Ishikawa (cell line): Measurements from ENCODE around the gene HOXB7.

ENCODE experiments used
- EP300 ChIP-seq: IDR thresholded peaks from 2 replicates; pipeline ENCODE4 v1.6.1; 2012; ENCODE audit warnings: borderline replicate concordance
- NFIC ChIP-seq: IDR thresholded peaks from 2 replicates; pipeline ENCODE4 v1.6.1; 2012
- RAD21 ChIP-seq: IDR thresholded peaks from 2 replicates; pipeline ENCODE4 v1.6.1; 2012; ENCODE audit warnings: low read depth
- TCF12 ChIP-seq: IDR thresholded peaks from 2 replicates; pipeline ENCODE4 v1.6.1; 2012; ENCODE audit warnings: low read depth
- ZBTB7A ChIP-seq: IDR thresholded peaks from 2 replicates; pipeline ENCODE4 v1.6.1; 2012; ENCODE audit warnings: low read depth
- TF ChIP-seq, protein P1 (sequence below): IDR thresholded peaks from 2 replicates; pipeline ENCODE4 v1.6.1; 2012
- TF ChIP-seq, protein P2 (sequence below): IDR thresholded peaks from 2 replicates; pipeline ENCODE4 v1.6.1; 2012; ENCODE audit warnings: low read depth, mild to moderate bottlenecking

DNA sequence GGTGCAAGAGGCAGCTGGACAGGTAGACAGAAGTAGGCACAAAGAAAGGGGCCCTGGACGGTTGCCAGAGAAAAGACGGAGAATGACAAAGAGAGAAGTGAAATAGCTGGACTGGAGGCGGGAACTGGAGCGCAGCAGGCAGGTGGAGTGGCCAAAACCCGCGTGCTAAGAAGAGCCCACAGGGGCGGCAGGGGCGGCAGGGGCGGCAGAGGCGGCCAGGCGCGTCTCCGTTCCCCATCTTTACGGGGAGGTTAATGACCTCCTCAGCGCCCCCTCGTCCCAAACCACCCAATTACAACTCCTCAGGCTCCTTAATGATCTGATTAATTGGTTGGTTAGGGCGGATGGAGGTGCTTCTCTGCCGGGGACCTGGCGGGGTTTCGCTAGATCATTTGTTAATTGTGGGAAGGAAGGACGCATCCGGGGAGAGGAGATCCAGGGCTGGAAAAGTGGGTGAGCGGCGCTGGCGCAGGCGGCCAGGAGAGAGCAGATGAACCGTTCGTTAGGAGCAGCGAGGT, 30.8 kb upstream of the HOXB7 start:
- TF ChIP-seq TCF12 (no peak), RAD21 (no peak), EP300 (no peak), ZBTB7A (no peak), NFIC (no peak)
- TF ChIP-seq, protein P1, sequence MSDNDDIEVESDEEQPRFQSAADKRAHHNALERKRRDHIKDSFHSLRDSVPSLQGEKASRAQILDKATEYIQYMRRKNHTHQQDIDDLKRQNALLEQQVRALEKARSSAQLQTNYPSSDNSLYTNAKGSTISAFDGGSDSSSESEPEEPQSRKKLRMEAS: no peak
- TF ChIP-seq, protein P2, sequence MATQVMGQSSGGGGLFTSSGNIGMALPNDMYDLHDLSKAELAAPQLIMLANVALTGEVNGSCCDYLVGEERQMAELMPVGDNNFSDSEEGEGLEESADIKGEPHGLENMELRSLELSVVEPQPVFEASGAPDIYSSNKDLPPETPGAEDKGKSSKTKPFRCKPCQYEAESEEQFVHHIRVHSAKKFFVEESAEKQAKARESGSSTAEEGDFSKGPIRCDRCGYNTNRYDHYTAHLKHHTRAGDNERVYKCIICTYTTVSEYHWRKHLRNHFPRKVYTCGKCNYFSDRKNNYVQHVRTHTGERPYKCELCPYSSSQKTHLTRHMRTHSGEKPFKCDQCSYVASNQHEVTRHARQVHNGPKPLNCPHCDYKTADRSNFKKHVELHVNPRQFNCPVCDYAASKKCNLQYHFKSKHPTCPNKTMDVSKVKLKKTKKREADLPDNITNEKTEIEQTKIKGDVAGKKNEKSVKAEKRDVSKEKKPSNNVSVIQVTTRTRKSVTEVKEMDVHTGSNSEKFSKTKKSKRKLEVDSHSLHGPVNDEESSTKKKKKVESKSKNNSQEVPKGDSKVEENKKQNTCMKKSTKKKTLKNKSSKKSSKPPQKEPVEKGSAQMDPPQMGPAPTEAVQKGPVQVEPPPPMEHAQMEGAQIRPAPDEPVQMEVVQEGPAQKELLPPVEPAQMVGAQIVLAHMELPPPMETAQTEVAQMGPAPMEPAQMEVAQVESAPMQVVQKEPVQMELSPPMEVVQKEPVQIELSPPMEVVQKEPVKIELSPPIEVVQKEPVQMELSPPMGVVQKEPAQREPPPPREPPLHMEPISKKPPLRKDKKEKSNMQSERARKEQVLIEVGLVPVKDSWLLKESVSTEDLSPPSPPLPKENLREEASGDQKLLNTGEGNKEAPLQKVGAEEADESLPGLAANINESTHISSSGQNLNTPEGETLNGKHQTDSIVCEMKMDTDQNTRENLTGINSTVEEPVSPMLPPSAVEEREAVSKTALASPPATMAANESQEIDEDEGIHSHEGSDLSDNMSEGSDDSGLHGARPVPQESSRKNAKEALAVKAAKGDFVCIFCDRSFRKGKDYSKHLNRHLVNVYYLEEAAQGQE: no peak
